ENCODE measurements around the gene MARCHF10. TPM values are rescaled to one million over a fixed set of nuclear protein-coding genes. Genes with fewer than 3 reads are reported as not detected.

Gene MARCHF10
- polyA plus RNA-seq (0.27 and 1.7 TPM in 2 replicates), polyA minus RNA-seq (not detected in 2 replicates)

GRCh38 chr17:62807812-62808575, at the start of gene MARCHF10:
MARCHF10 (minus strand) TSS chr17:62808314; CDS start chr17:62801735, 6,579 bp downstream.
- Histone ChIP-seq H3K4me2 (ENCODE audit: low read length) (no peak within 1 kb of the TSS), H4K20me1 (ENCODE audit: insufficient read depth) (no peaks in the 10 kb centered on the region), H3K9me3 (ENCODE audit: low read length) (no peaks in the 10 kb centered on the region), H3K9me2 (ENCODE audit: insufficient read depth, low read length) (no peaks in the 10 kb centered on the region), H2AFZ (ENCODE audit: low read depth, low read length) (no peak within 1 kb of the TSS), H3K27me3 (ENCODE audit: insufficient read depth, low read depth, low read length) (no peaks in the 10 kb centered on the region), H3K9ac (ENCODE audit: low read length) (peak within 1 kb of the TSS; percentile 16), H3K36me3 (ENCODE audit: insufficient read depth, low read length) (no peaks in the 10 kb centered on the region), H3K79me2 (replicated peaks; ENCODE audit: insufficient read depth, low read length) (no peaks in the 10 kb centered on the region), H3K27ac (ENCODE audit: low read length) (no peak within 1 kb of the TSS), H3F3A (ENCODE audit: insufficient read depth, low read length, poor library complexity, severe bottlenecking) (no peaks in the 10 kb centered on the region), H3K4me3 (ENCODE audit: low read length) (peak within 1 kb of the TSS; percentile 57)
- TF ChIP-seq SMC3 (conservative IDR thresholded peaks at IDR 0.05; ENCODE audit: poor library complexity), result no peak
- TF ChIP-seq EP300 (conservative IDR thresholded peaks at IDR 0.05; ENCODE audit: poor library complexity, severe bottlenecking), result peak; percentile 14

DNA sequence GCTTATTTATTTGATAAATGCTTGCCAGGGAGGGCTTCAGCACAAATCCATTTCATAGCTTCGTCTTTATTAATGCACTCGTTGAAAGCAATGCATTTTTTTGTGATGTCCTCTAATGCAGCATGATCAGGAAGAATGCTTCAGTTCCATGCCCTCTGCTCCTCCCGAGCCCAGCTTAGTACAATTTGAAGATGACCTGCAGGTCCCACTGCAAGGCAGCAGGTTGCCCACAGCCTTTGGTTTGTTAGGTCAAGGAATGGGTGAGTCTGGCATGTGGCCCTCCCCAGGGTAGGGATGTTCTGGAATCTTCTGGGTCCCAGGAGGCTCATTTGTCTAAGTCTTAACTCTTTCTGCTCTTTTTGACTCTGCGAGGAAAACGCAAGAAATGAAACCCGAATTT, 49.4 kb upstream of the MARCHF10 start:
- H3K9me2 ChIP-seq (ENCODE audit: insufficient read depth, low read length), result no peaks in the 10 kb centered on the region
- no peaks in the 10 kb centered on the region for H3F3A ChIP-seq (ENCODE audit: insufficient read depth, low read length, poor library complexity, severe bottlenecking)
- no peaks in the 10 kb centered on the region for H3K79me2 ChIP-seq (replicated peaks; ENCODE audit: insufficient read depth, low read length)
- H3K4me3 ChIP-seq (ENCODE audit: low read length), result no peak overlapping the region
- TF ChIP-seq EP300 (conservative IDR thresholded peaks at IDR 0.05; ENCODE audit: poor library complexity, severe bottlenecking), result no peak
- H3K27ac ChIP-seq (ENCODE audit: low read length), result no peak overlapping the region
- H4K20me1 ChIP-seq (ENCODE audit: insufficient read depth), result no peaks in the 10 kb centered on the region
- no peaks in the 10 kb centered on the region for H3K9me3 ChIP-seq (ENCODE audit: low read length)
- no peaks in the 10 kb centered on the region for H3K27me3 ChIP-seq (ENCODE audit: insufficient read depth, low read depth, low read length)
- no peak overlapping the region for H2AFZ ChIP-seq (ENCODE audit: low read depth, low read length)
- no peak overlapping the region for H3K9ac ChIP-seq (ENCODE audit: low read length)
- H3K4me2 ChIP-seq (ENCODE audit: low read length), result no peak overlapping the region
- H3K36me3 ChIP-seq (ENCODE audit: insufficient read depth, low read length), result no peaks in the 10 kb centered on the region

GRCh38 chr17:62856594-62856993, 48.5 kb upstream of the MARCHF10 start:
- H3K9ac ChIP-seq (ENCODE audit: low read length), result no peak overlapping the region
- no peak overlapping the region for H3K4me3 ChIP-seq (ENCODE audit: low read length)
- no peak overlapping the region for H3K4me2 ChIP-seq (ENCODE audit: low read length)
- no peak for TF ChIP-seq EZH2 (IDR thresholded peaks at IDR 0.05; ENCODE audit: borderline replicate concordance, insufficient read depth, low read length, poor library complexity, severe bottlenecking)
- no peak for TF ChIP-seq SMC3 (conservative IDR thresholded peaks at IDR 0.05; ENCODE audit: poor library complexity)
- TF ChIP-seq TAF1 (IDR thresholded peaks at IDR 0.05; ENCODE audit: low read depth), result no peak
- no peak for TF ChIP-seq MXI1 (conservative IDR thresholded peaks at IDR 0.05; ENCODE audit: poor library complexity, severe bottlenecking)
- no peak for TF ChIP-seq POLR2AphosphoS5 (IDR thresholded peaks at IDR 0.05)
- no peak for TF ChIP-seq EP300 (conservative IDR thresholded peaks at IDR 0.05; ENCODE audit: poor library complexity, severe bottlenecking)
- no peak for TF ChIP-seq RAD21 (conservative IDR thresholded peaks at IDR 0.05)
- no peak for TF ChIP-seq CTCF (IDR thresholded peaks at IDR 0.05; ENCODE audit: poor library complexity, severe bottlenecking)
- TF ChIP-seq, protein P1, sequence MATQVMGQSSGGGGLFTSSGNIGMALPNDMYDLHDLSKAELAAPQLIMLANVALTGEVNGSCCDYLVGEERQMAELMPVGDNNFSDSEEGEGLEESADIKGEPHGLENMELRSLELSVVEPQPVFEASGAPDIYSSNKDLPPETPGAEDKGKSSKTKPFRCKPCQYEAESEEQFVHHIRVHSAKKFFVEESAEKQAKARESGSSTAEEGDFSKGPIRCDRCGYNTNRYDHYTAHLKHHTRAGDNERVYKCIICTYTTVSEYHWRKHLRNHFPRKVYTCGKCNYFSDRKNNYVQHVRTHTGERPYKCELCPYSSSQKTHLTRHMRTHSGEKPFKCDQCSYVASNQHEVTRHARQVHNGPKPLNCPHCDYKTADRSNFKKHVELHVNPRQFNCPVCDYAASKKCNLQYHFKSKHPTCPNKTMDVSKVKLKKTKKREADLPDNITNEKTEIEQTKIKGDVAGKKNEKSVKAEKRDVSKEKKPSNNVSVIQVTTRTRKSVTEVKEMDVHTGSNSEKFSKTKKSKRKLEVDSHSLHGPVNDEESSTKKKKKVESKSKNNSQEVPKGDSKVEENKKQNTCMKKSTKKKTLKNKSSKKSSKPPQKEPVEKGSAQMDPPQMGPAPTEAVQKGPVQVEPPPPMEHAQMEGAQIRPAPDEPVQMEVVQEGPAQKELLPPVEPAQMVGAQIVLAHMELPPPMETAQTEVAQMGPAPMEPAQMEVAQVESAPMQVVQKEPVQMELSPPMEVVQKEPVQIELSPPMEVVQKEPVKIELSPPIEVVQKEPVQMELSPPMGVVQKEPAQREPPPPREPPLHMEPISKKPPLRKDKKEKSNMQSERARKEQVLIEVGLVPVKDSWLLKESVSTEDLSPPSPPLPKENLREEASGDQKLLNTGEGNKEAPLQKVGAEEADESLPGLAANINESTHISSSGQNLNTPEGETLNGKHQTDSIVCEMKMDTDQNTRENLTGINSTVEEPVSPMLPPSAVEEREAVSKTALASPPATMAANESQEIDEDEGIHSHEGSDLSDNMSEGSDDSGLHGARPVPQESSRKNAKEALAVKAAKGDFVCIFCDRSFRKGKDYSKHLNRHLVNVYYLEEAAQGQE (IDR thresholded peaks at IDR 0.05; ENCODE audit: borderline replicate concordance), result no peak
- no peaks in the 10 kb centered on the region for H3K9me2 ChIP-seq (ENCODE audit: insufficient read depth, low read length)
- H3K9me3 ChIP-seq (ENCODE audit: low read length), result no peaks in the 10 kb centered on the region
- H3K36me3 ChIP-seq (ENCODE audit: insufficient read depth, low read length), result no peaks in the 10 kb centered on the region
- no peaks in the 10 kb centered on the region for H4K20me1 ChIP-seq (ENCODE audit: insufficient read depth)
- no peaks in the 10 kb centered on the region for H3K27me3 ChIP-seq (ENCODE audit: insufficient read depth, low read depth, low read length)
- H3K27ac ChIP-seq (ENCODE audit: low read length), result peak overlapping the region; percentile 23
- no peak overlapping the region for H2AFZ ChIP-seq (ENCODE audit: low read depth, low read length)
- no peaks in the 10 kb centered on the region for H3K79me2 ChIP-seq (replicated peaks; ENCODE audit: insufficient read depth, low read length)
- no peaks in the 10 kb centered on the region for H3F3A ChIP-seq (ENCODE audit: insufficient read depth, low read length, poor library complexity, severe bottlenecking)

Data from neural cell (in vitro differentiated cells).